Hematopoietic multipotent progenitor cell (in vitro differentiated cells): ENCODE data around the gene KIF12. TPM values are rescaled to one million over a fixed set of nuclear protein-coding genes. Genes with fewer than 3 reads are reported as not detected.
"Not testable (repeated sequence)": the region's sequence is repeated elsewhere in the genome, so short reads cannot be mapped to it uniquely, and the experiment has no call there.

Source experiments
- DNase-seq, 3 donors: peaks; one replicate each; pipeline ENCODE4 v3.0.0-alpha.2; 2011 to 2015; ENCODE audit warnings: low read depth in 2 of 3, low spot score in 2 of 3
- total RNA-seq: library from RNA; depleted of rRNA; stranded (reverse); fragments of >200 nt; gene quantifications from one replicate; pipeline ENCODE4 v1.2.3, GENCODE V29; 2012

Gene KIF12
- under 0.01 TPM for total RNA-seq

GRCh38 chr9:114098936-114099668 is at the start of gene KIF12:
KIF12 (minus strand) TSS chr9:114099292; CDS start chr9:114099276, 16 bp downstream.
- no peak for DNase-seq

- no peak for DNase-seq
These were observed 47.6 kb upstream of the KIF12 start for GRCh38 chr9:114146735-114147134.

- no peak for DNase-seq
These were observed 44.1 kb upstream of the KIF12 start for GRCh38 chr9:114143234-114143633.

GRCh38 chr9:114141553-114142402 is 42.7 kb upstream of the KIF12 start:
- no peak for DNase-seq

- DNase-seq: no peak
These were observed 41.8 kb upstream of the KIF12 start for GRCh38 chr9:114140850-114141249.

GRCh38 chr9:114140401-114140800 is 41.3 kb upstream of the KIF12 start:
- DNase-seq: no peak

- DNase-seq: no peak
These were observed 40.0 kb upstream of the KIF12 start for GRCh38 chr9:114139071-114139470.

GRCh38 chr9:114138552-114138971 is 39.5 kb upstream of the KIF12 start:
- DNase-seq: no peak

- DNase-seq: no peak
These were observed 38.7 kb upstream of the KIF12 start for GRCh38 chr9:114137831-114138230.

- no peak for DNase-seq
These were observed 35.8 kb upstream of the KIF12 start for GRCh38 chr9:114134827-114135396.

- no peak for DNase-seq
These were observed 33.4 kb upstream of the KIF12 start for GRCh38 chr9:114132550-114132918.

GRCh38 chr9:114131808-114132549 is 32.9 kb upstream of the KIF12 start:
- DNase-seq: no peak

- no peak for DNase-seq
These were observed 31.7 kb upstream of the KIF12 start for GRCh38 chr9:114130624-114131277.

- DNase-seq: no peak
These were observed 31.0 kb upstream of the KIF12 start for GRCh38 chr9:114130141-114130540.

- DNase-seq: not testable (repeated sequence)
These were observed 29.7 kb upstream of the KIF12 start for GRCh38 chr9:114128759-114129158.

- no peak for DNase-seq
These were observed 27.4 kb upstream of the KIF12 start for GRCh38 chr9:114126247-114127060.

- DNase-seq: no peak
These were observed 26.5 kb upstream of the KIF12 start for GRCh38 chr9:114125476-114126013.

- no peak for DNase-seq
These were observed 25.8 kb upstream of the KIF12 start for GRCh38 chr9:114124666-114125475.
